Activated T-cell treated with anti-CD3 and anti-CD28 coated beads, Interleukin-2, amount 50 U/mL, for 4 hours (primary cell): ENCODE data around the gene ZNF385C. TPM values are rescaled to one million over a fixed set of nuclear protein-coding genes. Genes with fewer than 3 reads are reported as not detected.
"Not testable (repeated sequence)": the region's sequence is repeated elsewhere in the genome, so short reads cannot be mapped to it uniquely, and the experiment has no call there.

Source experiments
- ATAC-seq, 2 donors: fragments of 200-7000 bp; cut with Tn5 transposase; one replicate each; pipeline ENCODE4 v1.10.0; 2021
- DNase-seq: peaks from one replicate; pipeline ENCODE4 v3.0.0-alpha.2; 2020
- H3K27me3 Mint-ChIP-seq: one replicate; pipeline ENCODE4 v1.8.0; 2021; ENCODE audit warnings: low read depth, mixed read lengths
- H3K36me3 Mint-ChIP-seq: one replicate; pipeline ENCODE4 v1.8.0; 2022; ENCODE audit warnings: mixed read lengths; ENCODE audit not compliant: insufficient read depth
- H3K4me1 Mint-ChIP-seq: one replicate; pipeline ENCODE4 v1.8.0; 2021; ENCODE audit warnings: low read depth, mixed read lengths
- H3K4me3 Mint-ChIP-seq: one replicate; pipeline ENCODE4 v1.8.0; 2021; ENCODE audit warnings: mild to moderate bottlenecking, moderate library complexity, mixed read lengths
- H3K9me3 Mint-ChIP-seq: one replicate; pipeline ENCODE4 v1.8.0; 2021; ENCODE audit warnings: mixed read lengths
- total RNA-seq, 3 donors: library from RNA; stranded (reverse); gene quantifications; one replicate each; pipeline ENCODE4 v1.2.1, GENCODE V29; 2021

ZNF385C gene, protein sequence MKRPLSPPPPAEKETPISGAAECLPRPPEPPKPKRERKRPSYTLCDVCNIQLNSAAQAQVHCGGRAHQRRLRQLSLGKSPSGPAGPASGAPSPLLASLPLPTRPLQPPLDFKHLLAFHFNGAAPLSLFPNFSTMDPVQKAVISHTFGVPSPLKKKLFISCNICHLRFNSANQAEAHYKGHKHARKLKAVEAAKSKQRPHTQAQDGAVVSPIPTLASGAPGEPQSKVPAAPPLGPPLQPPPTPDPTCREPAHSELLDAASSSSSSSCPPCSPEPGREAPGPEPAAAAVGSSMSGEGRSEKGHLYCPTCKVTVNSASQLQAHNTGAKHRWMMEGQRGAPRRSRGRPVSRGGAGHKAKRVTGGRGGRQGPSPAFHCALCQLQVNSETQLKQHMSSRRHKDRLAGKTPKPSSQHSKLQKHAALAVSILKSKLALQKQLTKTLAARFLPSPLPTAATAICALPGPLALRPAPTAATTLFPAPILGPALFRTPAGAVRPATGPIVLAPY
- under 1 TPM in 2 of 3 donors, not detected in 1; 0.29 to 0.43 TPM for total RNA-seq

DNA sequence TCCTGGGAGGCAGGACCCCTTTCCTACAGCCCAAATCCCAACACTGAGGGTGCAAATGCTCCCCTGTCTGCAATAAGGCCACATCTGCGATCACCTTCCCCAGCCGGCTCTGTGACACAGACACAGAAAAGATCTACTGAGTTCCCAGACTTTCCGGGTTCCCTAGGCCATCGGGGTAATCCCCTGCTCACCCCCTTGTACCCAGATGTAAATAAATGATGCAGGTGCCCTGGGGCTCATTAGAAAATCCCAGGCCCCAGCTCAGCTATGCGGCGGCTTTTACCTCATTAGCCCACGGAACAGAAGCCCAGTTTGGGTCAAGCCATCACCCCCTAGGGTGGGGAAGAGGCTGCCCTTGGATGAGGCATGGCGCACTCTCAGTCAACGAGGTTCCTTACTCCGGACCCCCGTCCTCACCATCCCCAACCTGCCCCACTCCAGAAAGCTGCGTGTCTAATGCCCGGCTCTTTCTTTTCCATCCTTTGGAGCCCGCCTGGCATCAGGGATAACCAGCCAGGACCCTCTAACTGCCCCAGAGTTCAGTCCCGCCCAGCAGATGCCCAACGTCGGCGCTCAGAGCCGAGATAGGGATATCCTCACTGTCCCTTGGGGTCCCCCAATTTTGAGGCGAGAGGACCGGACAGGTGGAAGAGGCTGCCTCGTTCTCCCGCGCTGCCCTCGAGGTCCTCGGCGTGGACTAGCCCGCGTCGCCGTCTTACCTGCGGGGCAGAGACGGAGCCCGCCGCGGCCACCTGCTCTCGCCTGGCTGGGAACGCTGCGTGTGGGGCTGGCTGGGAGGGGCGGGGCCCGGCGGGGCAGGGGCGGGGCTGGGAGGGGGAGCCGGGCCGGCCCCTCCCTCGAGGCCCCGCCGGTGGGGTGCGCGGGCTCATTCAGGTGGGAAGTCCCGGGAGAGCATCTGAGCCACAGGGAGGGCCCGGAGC is at the start of gene ZNF385C:
TSS of gene ZNF385C (minus strand) at position 783 of the 941 bp plus-strand sequence. CDS start 35,417 bp downstream, outside the sequence.
- ATAC-seq = peak; percentile 83 to 89
- Mint-ChIP-seq H3K27me3 (peaks cover 20% of the 10 kb centered on the region), H3K9me3 (no peaks in the 10 kb centered on the region), H3K4me1 (peaks cover 8% of the 10 kb centered on the region), H3K4me3 (peak within 1 kb of the TSS; percentile 53), H3K36me3 (peaks cover 2% of the 10 kb centered on the region)
- DNase-seq = peak; percentile 42

DNA sequence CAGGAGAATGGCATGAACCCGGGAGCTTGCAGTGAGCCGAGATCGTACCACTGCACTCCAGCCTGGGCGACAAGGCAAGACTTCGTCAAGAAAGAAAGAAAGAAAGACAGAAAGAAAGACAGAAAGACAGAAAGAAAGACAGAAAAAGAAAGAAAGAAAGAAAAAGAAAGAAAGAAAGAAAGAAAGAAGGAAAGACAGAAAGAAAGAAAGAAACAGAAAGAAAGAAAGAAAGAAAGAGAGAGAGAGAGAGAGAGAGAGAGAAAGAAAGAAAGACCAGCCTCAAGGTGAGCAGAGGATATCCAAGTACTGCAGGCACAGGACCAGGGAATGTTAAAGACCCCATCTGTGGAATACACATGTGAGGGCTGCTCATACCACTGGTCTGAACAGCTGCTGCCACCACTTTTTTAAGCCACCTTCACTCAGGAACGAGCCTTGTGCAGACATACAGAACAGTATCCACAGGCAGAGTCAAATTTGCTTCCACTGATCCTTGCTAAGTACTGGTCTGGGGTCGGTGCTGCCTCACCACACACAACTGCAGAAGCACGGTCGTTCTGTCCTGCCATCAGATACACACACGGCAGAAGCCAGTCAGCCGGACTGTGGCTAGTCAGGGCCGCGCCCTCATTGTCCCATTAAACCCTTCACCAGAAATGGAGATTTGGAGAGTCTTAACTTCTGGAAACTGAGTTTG is 48.8 kb upstream of the ZNF385C start:
- H3K4me3 Mint-ChIP-seq = no peak overlapping the region
- H3K4me1 Mint-ChIP-seq = peaks cover 34% of the 10 kb centered on the region
- peaks cover 21% of the 10 kb centered on the region for H3K36me3 Mint-ChIP-seq
- no peaks in the 10 kb centered on the region for H3K27me3 Mint-ChIP-seq
- DNase-seq (no peak), ATAC-seq (no peak)
- no peaks in the 10 kb centered on the region for H3K9me3 Mint-ChIP-seq

DNA sequence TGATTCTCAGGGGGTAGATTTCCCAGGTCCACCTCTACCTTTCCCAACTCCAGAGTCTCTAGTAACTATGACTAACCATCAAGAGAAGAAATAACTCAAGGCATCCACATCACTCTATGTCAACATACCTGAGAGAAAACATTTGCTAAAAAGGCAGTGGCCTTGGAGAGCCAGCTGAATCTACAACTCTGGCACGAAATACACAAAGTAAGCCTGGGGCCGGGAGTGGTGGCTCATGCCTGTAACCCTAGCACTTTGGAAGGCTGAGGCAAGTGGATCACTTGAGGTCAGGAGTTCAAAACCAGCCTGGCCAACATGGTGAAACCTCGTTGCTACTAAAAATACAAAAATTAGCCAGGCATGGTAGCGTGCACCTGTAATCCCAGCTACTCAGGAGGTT is 44.9 kb upstream of the ZNF385C start:
- peaks cover 37% of the 10 kb centered on the region for H3K4me1 Mint-ChIP-seq
- H3K27me3 Mint-ChIP-seq, H3K9me3 Mint-ChIP-seq, ATAC-seq, H3K4me3 Mint-ChIP-seq, DNase-seq: not testable (repeated sequence)
- peaks cover 12% of the 10 kb centered on the region for H3K36me3 Mint-ChIP-seq

DNA sequence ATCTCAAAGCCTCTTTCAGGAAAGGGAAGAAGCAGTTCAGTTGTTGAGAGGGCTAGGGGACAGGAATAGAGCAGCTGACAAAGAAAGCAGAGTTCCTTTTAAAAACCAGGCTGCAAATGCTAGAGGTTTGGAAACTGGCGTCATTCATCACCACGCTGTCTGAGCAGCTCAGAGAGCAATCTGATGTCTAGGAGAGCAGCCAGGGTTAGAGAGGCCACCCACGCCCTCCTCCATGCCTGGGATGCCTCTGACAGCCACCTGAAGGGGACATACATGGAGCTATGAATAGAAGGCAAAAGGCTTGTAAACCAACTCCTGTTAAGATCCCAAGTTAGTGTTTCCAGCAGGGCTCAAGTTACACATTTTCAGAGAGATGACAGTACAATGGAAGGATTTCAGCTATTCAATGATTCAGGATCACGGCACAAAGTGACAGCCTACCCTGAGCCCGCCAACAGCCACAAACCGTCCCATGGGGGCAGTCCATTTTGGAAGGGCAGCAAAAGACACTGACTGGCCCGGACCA is 44.2 kb upstream of the ZNF385C start:
- peaks cover 11% of the 10 kb centered on the region for H3K36me3 Mint-ChIP-seq
- ATAC-seq (no peak), DNase-seq (no peak)
- H3K27me3 Mint-ChIP-seq = no peaks in the 10 kb centered on the region
- H3K4me1 Mint-ChIP-seq = peaks cover 37% of the 10 kb centered on the region
- no peaks in the 10 kb centered on the region for H3K9me3 Mint-ChIP-seq
- H3K4me3 Mint-ChIP-seq = no peak overlapping the region

DNA sequence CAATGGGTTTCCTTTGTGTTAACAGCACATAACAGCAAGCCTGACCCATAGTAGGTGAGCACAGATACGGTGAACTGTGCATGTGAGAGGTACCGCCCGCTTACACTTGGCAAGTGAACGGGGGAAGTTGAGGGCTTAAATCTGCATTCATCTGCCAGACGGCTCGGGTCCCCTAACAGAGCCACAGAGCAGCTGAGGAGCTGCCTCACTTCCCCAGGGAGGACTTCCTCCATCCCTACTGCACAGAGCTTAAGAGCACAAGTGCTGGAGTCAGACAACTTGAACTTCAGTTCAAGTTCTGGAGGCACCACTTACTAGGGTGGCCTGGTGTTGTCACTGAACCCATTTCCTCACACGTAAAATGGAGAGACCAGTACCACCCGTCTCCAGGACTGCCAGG is 43.1 kb upstream of the ZNF385C start:
- Mint-ChIP-seq H3K4me1 (peaks cover 37% of the 10 kb centered on the region), H3K9me3 (no peaks in the 10 kb centered on the region), H3K4me3 (no peak overlapping the region), H3K27me3 (no peaks in the 10 kb centered on the region), H3K36me3 (peaks cover 8% of the 10 kb centered on the region)
- DNase-seq (no peak), ATAC-seq (no peak)

DNA sequence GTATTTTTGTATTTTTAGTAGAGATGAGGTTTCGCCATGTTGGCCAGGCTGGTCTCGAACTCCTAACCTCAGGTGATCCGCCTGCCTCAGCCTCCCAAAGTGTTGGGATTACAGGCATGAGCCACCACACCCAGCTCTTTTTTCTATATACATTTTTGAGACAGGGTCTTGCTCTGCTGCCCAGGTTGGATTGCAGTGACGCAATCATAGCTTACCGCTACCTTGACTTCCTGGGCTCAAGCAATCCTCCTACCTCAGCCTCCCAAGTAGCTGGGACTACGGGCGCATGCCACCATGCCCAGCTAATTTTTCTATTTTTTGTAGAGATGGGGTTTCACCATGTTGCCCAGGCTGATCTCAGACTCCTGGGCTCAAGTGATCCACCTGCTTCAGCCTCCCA is 42.4 kb upstream of the ZNF385C start:
- not testable (repeated sequence) for H3K9me3 Mint-ChIP-seq, ATAC-seq, H3K27me3 Mint-ChIP-seq, DNase-seq, H3K4me3 Mint-ChIP-seq
- peaks cover 10% of the 10 kb centered on the region for H3K36me3 Mint-ChIP-seq
- H3K4me1 Mint-ChIP-seq = peaks cover 44% of the 10 kb centered on the region

DNA sequence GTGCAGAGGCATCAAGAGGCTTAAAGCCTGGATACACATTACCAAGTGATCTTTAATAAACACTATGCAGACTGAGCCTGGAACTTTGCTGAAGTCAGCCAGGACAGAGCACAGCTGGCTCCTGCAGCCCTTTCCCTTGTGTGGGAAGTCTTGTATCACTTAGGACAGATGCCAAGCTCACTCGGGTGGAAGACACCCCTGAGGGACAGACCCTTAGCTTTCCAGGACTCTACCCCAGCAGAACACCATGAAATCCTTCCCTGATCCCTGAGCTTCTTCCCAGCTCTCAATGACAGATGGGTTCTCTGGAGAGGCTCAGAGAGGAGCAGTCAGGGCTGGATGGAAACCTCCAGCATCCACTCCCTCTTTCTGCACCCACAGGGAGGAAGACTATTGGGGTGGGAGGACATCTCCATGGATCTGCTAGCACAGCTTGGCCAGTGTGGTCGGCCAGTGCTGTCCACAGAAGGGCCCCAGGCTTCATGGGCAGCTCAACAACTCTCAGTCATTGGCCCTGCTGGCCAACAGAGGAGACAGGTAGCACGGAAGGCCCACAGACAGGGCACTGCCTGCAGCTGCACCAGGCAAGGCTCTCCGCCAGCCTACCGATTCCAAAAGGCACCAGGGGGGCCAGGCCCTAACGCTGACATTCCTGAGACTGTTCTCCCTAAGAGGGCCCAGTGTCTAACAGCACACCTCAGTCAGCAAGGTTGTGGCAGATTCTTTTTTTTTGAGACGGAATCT is 40.6 kb upstream of the ZNF385C start:
- peaks cover 11% of the 10 kb centered on the region for H3K36me3 Mint-ChIP-seq
- no peaks in the 10 kb centered on the region for H3K9me3 Mint-ChIP-seq
- H3K27me3 Mint-ChIP-seq = no peaks in the 10 kb centered on the region
- ATAC-seq (no peak), DNase-seq (no peak)
- no peak overlapping the region for H3K4me3 Mint-ChIP-seq
- peaks cover 50% of the 10 kb centered on the region for H3K4me1 Mint-ChIP-seq

DNA sequence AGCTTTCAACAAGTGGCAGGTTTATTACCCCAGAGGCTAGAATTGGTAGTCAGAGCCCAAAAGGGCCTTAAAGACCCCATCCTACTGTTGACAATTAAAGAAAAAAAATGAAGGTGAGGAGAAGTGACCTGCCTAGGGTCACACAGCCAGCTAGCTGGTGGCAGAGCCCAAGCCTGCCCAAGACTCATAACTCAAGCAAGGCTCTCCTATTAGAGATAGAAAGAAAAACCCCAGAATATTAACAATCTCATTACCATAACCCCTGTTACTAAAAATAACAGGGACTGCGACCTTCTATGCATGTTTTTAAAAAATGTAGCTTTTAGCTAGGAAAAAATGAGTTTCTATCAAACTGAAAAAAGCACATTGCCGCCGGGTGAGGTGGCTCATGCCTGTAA is 38.4 kb upstream of the ZNF385C start:
- DNase-seq (no peak), ATAC-seq (no peak)
- no peaks in the 10 kb centered on the region for H3K9me3 Mint-ChIP-seq
- peaks cover 60% of the 10 kb centered on the region for H3K4me1 Mint-ChIP-seq
- no peaks in the 10 kb centered on the region for H3K27me3 Mint-ChIP-seq
- H3K4me3 Mint-ChIP-seq = no peak overlapping the region
- peaks cover 3% of the 10 kb centered on the region for H3K36me3 Mint-ChIP-seq

DNA sequence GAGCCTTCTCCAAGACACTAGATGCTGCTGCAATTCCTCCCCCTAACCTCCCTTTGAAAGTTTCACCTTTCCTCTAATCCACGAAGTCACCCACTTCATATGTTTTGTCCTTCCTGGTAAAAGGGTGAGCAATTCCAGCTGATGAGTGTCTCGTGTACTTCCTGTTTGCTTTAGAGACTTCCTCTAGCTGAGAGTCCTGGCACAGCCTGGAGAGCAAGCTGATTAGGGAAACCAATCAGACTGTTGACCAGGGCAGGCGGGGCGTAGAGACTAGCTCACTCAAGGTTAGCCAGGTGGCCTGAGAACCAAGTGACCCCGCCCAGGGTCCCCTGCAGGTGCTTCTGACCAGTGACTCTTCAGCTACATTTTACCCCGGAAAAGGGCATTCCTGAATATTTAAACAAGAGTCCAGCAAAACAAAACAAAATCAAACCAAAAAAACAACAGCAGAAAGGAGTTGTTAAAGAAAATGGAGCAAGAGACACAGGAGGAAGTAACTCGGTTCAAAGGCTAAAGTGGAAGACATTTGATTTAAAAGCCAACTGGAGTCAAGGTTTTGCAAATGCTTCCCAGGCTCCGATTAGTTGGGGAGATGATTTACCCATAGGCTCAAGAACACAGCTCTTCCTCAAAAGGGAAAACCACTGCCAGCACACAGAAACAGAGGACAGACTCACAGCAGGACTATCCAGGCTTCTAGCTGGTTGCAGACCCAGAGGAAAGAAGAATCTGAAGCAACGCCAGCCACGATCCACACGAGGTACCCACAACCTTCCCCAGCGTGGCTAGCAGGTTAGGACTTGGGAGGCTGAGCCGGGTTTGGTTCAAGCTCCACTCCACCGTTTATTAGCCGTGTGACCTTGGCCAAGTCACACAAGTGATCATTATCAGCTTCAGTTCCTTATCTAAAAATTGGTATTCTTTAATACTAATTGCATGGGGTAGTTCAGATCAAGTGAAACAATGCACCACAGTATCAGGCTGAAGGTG is 37.7 kb upstream of the ZNF385C start:
- ATAC-seq (no peak), DNase-seq (no peak)
- peaks cover 59% of the 10 kb centered on the region for H3K4me1 Mint-ChIP-seq
- no peaks in the 10 kb centered on the region for H3K9me3 Mint-ChIP-seq
- no peaks in the 10 kb centered on the region for H3K27me3 Mint-ChIP-seq
- no peak overlapping the region for H3K4me3 Mint-ChIP-seq
- peaks cover 8% of the 10 kb centered on the region for H3K36me3 Mint-ChIP-seq

DNA sequence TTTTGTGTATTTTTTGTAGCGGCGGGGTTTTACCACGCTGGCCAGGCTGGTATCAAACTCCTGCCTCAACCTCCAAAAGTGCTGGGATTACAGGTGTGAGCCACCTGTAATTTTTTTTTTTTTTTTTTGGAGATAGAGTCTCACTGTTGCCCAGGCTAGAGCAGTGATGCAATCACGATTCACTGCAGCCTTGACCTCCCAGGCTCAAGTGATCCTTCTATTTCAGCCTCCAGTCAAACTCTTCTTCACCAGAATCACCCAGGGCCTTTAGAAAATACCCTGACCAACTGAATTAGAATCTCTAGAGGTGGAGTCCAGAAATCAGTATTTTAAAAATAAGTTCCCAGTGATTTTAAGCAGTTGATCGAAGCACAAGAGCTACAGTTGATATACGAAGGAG is 36.9 kb upstream of the ZNF385C start:
- no peak for DNase-seq
- H3K36me3 Mint-ChIP-seq = peaks cover 11% of the 10 kb centered on the region
- no peak overlapping the region for H3K4me3 Mint-ChIP-seq
- no peak for ATAC-seq
- H3K9me3 Mint-ChIP-seq = no peaks in the 10 kb centered on the region
- peaks cover 60% of the 10 kb centered on the region for H3K4me1 Mint-ChIP-seq
- H3K27me3 Mint-ChIP-seq = no peaks in the 10 kb centered on the region

DNA sequence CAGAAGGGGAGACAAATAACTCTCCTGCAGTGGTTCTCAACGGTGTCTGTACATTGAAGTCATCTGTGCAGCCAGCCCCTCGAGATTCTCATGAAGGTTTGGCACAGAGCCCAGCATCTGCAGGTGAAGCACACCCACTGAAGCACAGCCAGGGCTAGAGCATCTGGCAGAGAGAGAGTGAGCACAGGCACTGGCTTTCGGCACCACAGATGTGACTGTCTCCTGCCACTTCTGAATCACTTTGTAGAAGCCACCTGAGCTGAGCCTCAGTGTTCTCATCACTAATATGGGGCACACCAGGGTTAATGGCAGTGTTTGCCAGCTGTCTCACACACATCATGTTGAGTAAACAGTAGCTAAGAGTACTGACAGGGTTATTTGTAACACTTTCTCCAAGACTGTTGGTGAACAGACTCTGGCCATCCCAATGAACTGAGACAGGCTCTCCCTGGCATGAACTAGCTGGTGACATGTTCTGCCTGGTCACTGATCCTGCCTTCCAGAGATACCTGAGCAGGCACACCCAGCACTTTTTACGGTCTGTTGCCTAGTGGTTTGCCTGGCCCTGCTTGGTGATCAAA is 35.3 kb upstream of the ZNF385C start:
- Mint-ChIP-seq H3K9me3 (no peaks in the 10 kb centered on the region), H3K4me3 (no peak overlapping the region), H3K27me3 (no peaks in the 10 kb centered on the region), H3K4me1 (peaks cover 53% of the 10 kb centered on the region), H3K36me3 (peaks cover 18% of the 10 kb centered on the region)
- ATAC-seq (peak; percentile 69 to 74), DNase-seq (no peak)

DNA sequence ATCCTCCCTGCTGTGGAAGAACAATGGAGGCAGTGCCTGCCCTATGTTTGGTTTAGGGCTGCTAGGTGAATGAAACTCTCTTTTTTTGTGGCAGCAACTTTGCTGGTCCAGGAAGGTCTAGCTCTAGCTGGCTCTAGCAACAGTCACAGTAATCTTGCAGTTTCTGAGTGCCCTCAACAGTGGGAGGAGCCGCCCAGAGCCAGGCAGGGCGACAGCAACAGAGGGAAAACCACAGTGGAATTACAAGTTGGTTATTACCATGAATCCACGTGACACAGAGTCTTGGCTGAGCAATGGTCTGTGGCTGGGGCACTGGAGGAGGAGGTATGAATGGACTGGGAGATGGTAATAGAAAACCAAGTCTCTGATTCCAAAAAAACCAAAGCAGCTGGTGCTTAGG is 34.7 kb upstream of the ZNF385C start:
- DNase-seq (no peak), ATAC-seq (peak; percentile 73 to 79)
- Mint-ChIP-seq H3K9me3 (no peaks in the 10 kb centered on the region), H3K36me3 (peaks cover 24% of the 10 kb centered on the region), H3K4me1 (peaks cover 49% of the 10 kb centered on the region), H3K4me3 (no peak overlapping the region), H3K27me3 (no peaks in the 10 kb centered on the region)
